PC-9 (cell line): Measurements from ENCODE around the gene VSX1.

Experiments
- EZH2 ChIP-seq: fragments of 200-600 bp; sonication (generic); IDR thresholded peaks from 2 replicates; pipeline ENCODE4 v1.8.0; 2017; ENCODE audit warnings: antibody characterized with exemption, low read depth
- TF ChIP-seq, protein P1 (sequence below): fragments of 200-600 bp; sonication (generic); conservative IDR thresholded peaks from 2 replicates; pipeline ENCODE4 v1.6.1; 2017; ENCODE audit warnings: mixed run types, antibody characterized with exemption, mild to moderate bottlenecking, moderate library complexity

GRCh38 chr20:25070821-25071473, 11.0 kb downstream of the VSX1 start:
- TF ChIP-seq EZH2 = no peak
- TF ChIP-seq, protein P1, sequence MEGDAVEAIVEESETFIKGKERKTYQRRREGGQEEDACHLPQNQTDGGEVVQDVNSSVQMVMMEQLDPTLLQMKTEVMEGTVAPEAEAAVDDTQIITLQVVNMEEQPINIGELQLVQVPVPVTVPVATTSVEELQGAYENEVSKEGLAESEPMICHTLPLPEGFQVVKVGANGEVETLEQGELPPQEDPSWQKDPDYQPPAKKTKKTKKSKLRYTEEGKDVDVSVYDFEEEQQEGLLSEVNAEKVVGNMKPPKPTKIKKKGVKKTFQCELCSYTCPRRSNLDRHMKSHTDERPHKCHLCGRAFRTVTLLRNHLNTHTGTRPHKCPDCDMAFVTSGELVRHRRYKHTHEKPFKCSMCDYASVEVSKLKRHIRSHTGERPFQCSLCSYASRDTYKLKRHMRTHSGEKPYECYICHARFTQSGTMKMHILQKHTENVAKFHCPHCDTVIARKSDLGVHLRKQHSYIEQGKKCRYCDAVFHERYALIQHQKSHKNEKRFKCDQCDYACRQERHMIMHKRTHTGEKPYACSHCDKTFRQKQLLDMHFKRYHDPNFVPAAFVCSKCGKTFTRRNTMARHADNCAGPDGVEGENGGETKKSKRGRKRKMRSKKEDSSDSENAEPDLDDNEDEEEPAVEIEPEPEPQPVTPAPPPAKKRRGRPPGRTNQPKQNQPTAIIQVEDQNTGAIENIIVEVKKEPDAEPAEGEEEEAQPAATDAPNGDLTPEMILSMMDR = no peak
